H1 (cell line): ENCODE data around the gene DNAJB6. TPM values are rescaled to one million over a fixed set of nuclear protein-coding genes. Genes with fewer than 3 reads are reported as not detected.
A peak's percentile ranks its signal among the peaks of the same experiment; 100 is the strongest.

ENCODE experiments used
- CTCF ChIA-PET: fragments of 300-600 bp; sonication (Branson Sonifier 250); formaldehyde crosslinking; loops from one replicate; lab custom pipeline; 2021; ENCODE audit not compliant: partially characterized antibody; lab: Charles Lee
- POLR2A ChIA-PET: fragments of 300-600 bp; sonication (Branson Sonifier 250); formaldehyde crosslinking; loops from one replicate; lab custom pipeline; 2021; ENCODE audit warnings: inconsistent platforms; ENCODE audit not compliant: partially characterized antibody; lab: Charles Lee
- DNase-seq, 2 experiments: peaks; one replicate each; pipeline versions ENCODE4 v3.0.0 to v3.0.0-alpha.2; 2010 to 2022; ENCODE audit warnings: low spot score in 2 of 2, low read depth in 1 of 2, mixed read lengths in 1 of 2
- FAIRE-seq: peaks from 2 replicates; lab custom pipeline; 2011; peaks lifted over from hg19 to GRCh38; lab: Jason Lieb, UNC
- H2AFZ ChIP-seq: 2 replicates; pipeline ENCODE4 v1.8.1; 2012; ENCODE audit warnings: low read length, inconsistent platforms
- H2AK5ac ChIP-seq: 2 replicates; pipeline ENCODE4 v1.6.1; 2013; ENCODE audit warnings: low read depth, low read length
- H2BK120ac ChIP-seq: replicated peaks from 2 replicates; pipeline ENCODE3; 2013; ENCODE audit warnings: low read depth, low read length, inconsistent platforms
- H2BK12ac ChIP-seq: 2 replicates; pipeline ENCODE4 v1.6.1; 2013; ENCODE audit warnings: low read depth, low read length
- H2BK15ac ChIP-seq: 2 replicates; pipeline ENCODE4 v1.6.1; 2013; ENCODE audit warnings: low read length
- H2BK20ac ChIP-seq: 2 replicates; pipeline ENCODE4 v1.6.1; 2013; ENCODE audit warnings: low read length
- H2BK5ac ChIP-seq: 2 replicates; pipeline ENCODE4 v1.6.1; 2013; ENCODE audit warnings: low read depth, low read length
- H3K14ac ChIP-seq: 2 replicates; pipeline ENCODE4 v1.6.1; 2013; ENCODE audit warnings: inconsistent platforms; ENCODE audit not compliant: insufficient read length
- H3K18ac ChIP-seq: 2 replicates; pipeline ENCODE4 v1.6.1; 2013; ENCODE audit warnings: low read length; ENCODE audit errors: extremely low read depth
- H3K23ac ChIP-seq: 2 replicates; pipeline ENCODE4 v1.6.1; 2013; ENCODE audit warnings: inconsistent platforms; ENCODE audit not compliant: insufficient read length
- H3K23me2 ChIP-seq: 2 replicates; pipeline ENCODE4 v1.6.1; 2013; ENCODE audit warnings: low read depth, low read length
- H3K27ac ChIP-seq: 2 replicates; pipeline ENCODE4 v1.6.1; 2011; ENCODE audit warnings: low read depth, low read length, inconsistent platforms
- H3K27me3 ChIP-seq, 4 experiments: replicated peaks in 1 of 4; 1 replicate in 1 of 4; 2 replicates in 3 of 4; pipeline versions ENCODE4 v1.6.1 to v1.8.1; 2011 to 2013; ENCODE audit warnings: low read length in 3 of 4, mild to moderate bottlenecking in 3 of 4, inconsistent platforms in 2 of 4, mixed read lengths in 2 of 4, moderate library complexity in 1 of 4; ENCODE audit not compliant: control insufficient read depth in 3 of 4, insufficient read depth in 3 of 4; ENCODE audit errors: extremely low read depth in 1 of 4
- H3K36me3 ChIP-seq, 4 experiments: 2 replicates each; pipeline versions ENCODE4 v1.6.1 to v1.8.1; 2011 to 2013; ENCODE audit warnings: mild to moderate bottlenecking in 4 of 4, low read length in 3 of 4, moderate library complexity in 2 of 4, control low read depth in 1 of 4, inconsistent platforms in 1 of 4; ENCODE audit not compliant: insufficient read depth in 4 of 4, control insufficient read depth in 2 of 4
- H3K4ac ChIP-seq: replicated peaks from 2 replicates; pipeline ENCODE3; 2013; ENCODE audit warnings: low read length, low read depth, mixed read lengths, inconsistent platforms; ENCODE audit not compliant: insufficient read length
- H3K4me1 ChIP-seq, 4 experiments: replicated peaks in 1 of 4; 1 replicate in 1 of 4; 2 replicates in 3 of 4; pipeline versions ENCODE4 v1.6.1 to v1.8.1; 2011 to 2013; ENCODE audit warnings: low read length in 3 of 4, inconsistent platforms in 2 of 4, mixed read lengths in 1 of 4; ENCODE audit not compliant: insufficient read depth in 4 of 4, control insufficient read depth in 3 of 4
- H3K4me2 ChIP-seq, 2 experiments: 2 replicates each; pipeline versions ENCODE4 v1.6.1 to v1.8.1; 2011 to 2013; ENCODE audit warnings: low read depth in 2 of 2, low read length in 2 of 2, control low read depth in 1 of 2, inconsistent platforms in 1 of 2, mild to moderate bottlenecking in 1 of 2; ENCODE audit not compliant: insufficient read depth in 1 of 2
- H3K4me3 ChIP-seq, 4 experiments: fragments of 200-600, 300-600 bp in 1 of 4; sonication (generic), shearing (Covaris generic), sonication (Bioruptor Twin) in 1 of 4; 2 replicates each; pipeline versions ENCODE4 v1.5.1 to v1.8.1; 2011 to 2016; ENCODE audit warnings: low read length in 4 of 4, low read depth in 3 of 4, control low read depth in 2 of 4, inconsistent platforms in 2 of 4, mild to moderate bottlenecking in 2 of 4, mixed read lengths in 1 of 4, moderate library complexity in 1 of 4; ENCODE audit not compliant: insufficient read depth in 2 of 4; ENCODE audit errors: extremely low read depth in 1 of 4
- H3K56ac ChIP-seq: replicated peaks from 2 replicates; pipeline ENCODE3; 2013; ENCODE audit warnings: low read depth, mild to moderate bottlenecking, mixed read lengths, low read length, inconsistent platforms; ENCODE audit not compliant: insufficient read length
- H3K79me1 ChIP-seq: 2 replicates; pipeline ENCODE4 v1.6.1; 2013; ENCODE audit warnings: low read depth, low read length, control low read depth
- H3K79me2 ChIP-seq, 2 experiments: 2 replicates each; pipeline versions ENCODE4 v1.6.1 to v1.8.1; 2012 to 2013; ENCODE audit warnings: low read length in 2 of 2, mild to moderate bottlenecking in 2 of 2, inconsistent platforms in 1 of 2; ENCODE audit not compliant: insufficient read depth in 2 of 2, control insufficient read depth in 1 of 2
- H3K9ac ChIP-seq, 4 experiments: replicated peaks in 1 of 4; 1 replicate in 1 of 4; 2 replicates in 3 of 4; pipeline versions ENCODE4 v1.6.1 to v1.8.1; 2011 to 2013; ENCODE audit warnings: low read depth in 3 of 4, low read length in 3 of 4, control low read depth in 2 of 4, mild to moderate bottlenecking in 2 of 4, moderate library complexity in 2 of 4, inconsistent platforms in 1 of 4; ENCODE audit errors: extremely low read depth in 1 of 4
- H3K9me3 ChIP-seq, 2 experiments: 2 replicates each; pipeline versions ENCODE4 v1.6.1 to v1.8.1; 2012 to 2013; ENCODE audit warnings: mild to moderate bottlenecking in 2 of 2, moderate library complexity in 2 of 2, control low read depth in 1 of 2, inconsistent platforms in 1 of 2, low read depth in 1 of 2, low read length in 1 of 2, mixed read lengths in 1 of 2; ENCODE audit not compliant: insufficient read depth in 2 of 2
- H4K20me1 ChIP-seq, 2 experiments: replicated peaks in 1 of 2; 2 replicates each; pipeline versions ENCODE3 to v1.8.1; 2011 to 2013; ENCODE audit warnings: inconsistent platforms in 2 of 2, low read length in 2 of 2, mild to moderate bottlenecking in 1 of 2; ENCODE audit not compliant: insufficient read depth in 2 of 2, control insufficient read depth in 1 of 2
- H4K5ac ChIP-seq: 2 replicates; pipeline ENCODE4 v1.6.1; 2013; ENCODE audit warnings: low read length, low read depth, mixed read lengths, inconsistent platforms; ENCODE audit not compliant: insufficient read length
- H4K8ac ChIP-seq: 2 replicates; pipeline ENCODE4 v1.8.0; 2013; ENCODE audit warnings: mild to moderate bottlenecking, moderate library complexity, low read length, inconsistent platforms; ENCODE audit not compliant: insufficient read depth; ENCODE audit errors: extremely low read depth
- H4K91ac ChIP-seq: replicated peaks from 2 replicates; pipeline ENCODE3; 2013; ENCODE audit warnings: low read length, mixed read lengths, inconsistent platforms; ENCODE audit not compliant: insufficient read length
- CBX8 ChIP-seq: fragments of 300-800, 300-1000 bp; sonication (generic); IDR thresholded peaks from 2 replicates; pipeline ENCODE4 v1.7.1; 2016; ENCODE audit warnings: low read depth, low read length, borderline replicate concordance
- EZH2 ChIP-seq: fragments of 200-600 bp; sonication (generic); IDR thresholded peaks from 2 replicates; pipeline ENCODE4 v1.7.1; 2012; ENCODE audit warnings: low read depth, mild to moderate bottlenecking, moderate library complexity, low read length, inconsistent platforms; ENCODE audit not compliant: severe bottlenecking
- WGBS, 2 experiments: shearing (Covaris generic) in 1 of 2; methylation state at CpG; one replicate each; pipeline versions ENCODE4 v1.1.6 to v1.1.7; 2013 to 2015; ENCODE audit warnings: low lambda C conversion rate in 2 of 2, mixed read lengths in 2 of 2, inconsistent platforms in 1 of 2, low coverage in 1 of 2, missing lambda C conversion rate in 1 of 2; ENCODE audit not compliant: insufficient replicate concordance in 2 of 2, insufficient coverage in 1 of 2, insufficient read length in 1 of 2; ENCODE audit errors: extremely low coverage in 1 of 2, missing lambda C conversion rate in 1 of 2; 5-methylcytosine and 5-hydroxymethylcytosine counted together
- polyA plus RNA-seq, 7 experiments: library from polyadenylated mRNA; depleted of rRNA in 3 of 7; stranded (reverse) in 5 of 7; unstranded in 2 of 7; fragments of >200 nt in 5 of 7; fragments of 200-250 nt in 2 of 7; gene quantifications; 1 replicate in 5 of 7; 2 replicates in 1 of 7; 4 replicates in 1 of 7; pipeline versions ENCODE4 v1.2.1 to v1.2.3, GENCODE V29; 2011 to 2013; ENCODE audit warnings: missing spikeins in 2 of 7, mixed read lengths in 2 of 7
- total RNA-seq: library from RNA; stranded (reverse); fragmentation: NEBNext Ultra II Directional; extraction: Animal tissue kit (Norgen Biotek cat#: 25700); gene quantifications from 2 replicates; pipeline ENCODE4 v1.2.1, GENCODE V29; 2021

Gene DNAJB6
- total and polyA plus RNA-seq, 2 of the 8 experiments (the other 6 are each of a cell fraction or from before 2014, with no cell fraction given), result 166 to 295 TPM

GRCh38 chr7:157457355-157458253 is 120.8 kb downstream of the DNAJB6 start:
- no peak overlapping the region for H3K56ac ChIP-seq
- no peak overlapping the region for H3K4me3 ChIP-seq
- H3K79me2 ChIP-seq, result no peaks in the 10 kb centered on the region
- H3K79me1 ChIP-seq, result no peaks in the 10 kb centered on the region
- H2BK120ac ChIP-seq, result no peak overlapping the region
- H3K4ac ChIP-seq, result no peak overlapping the region
- H2BK20ac ChIP-seq, result no peak overlapping the region
- H3K4me1 ChIP-seq, result peaks cover 0 to 3% (median 0%) of the 10 kb centered on the region in 4 experiments; a peak in 1 of 7 replicates
- no peak overlapping the region for H3K23ac ChIP-seq
- TF ChIP-seq CBX8 (no peak), EZH2 (peak; percentile 35)
- H3K18ac ChIP-seq, result no peak overlapping the region
- H2AFZ ChIP-seq, result no peak overlapping the region
- POLR2A ChIA-PET, result no interaction called here
- no peaks in the 10 kb centered on the region for H4K20me1 ChIP-seq
- no peak overlapping the region for H2AK5ac ChIP-seq
- peaks cover 9 to 14% of the 10 kb centered on the region in 2 experiments for H3K9me3 ChIP-seq
- H4K5ac ChIP-seq, result no peak overlapping the region
- WGBS, 2 experiments, result 80% methylated on average over 23 of the region's 27 CpGs; no CpG with 5 or more reads in 1 of the 2 experiments
- no peak for FAIRE-seq
- no peak overlapping the region for H3K27ac ChIP-seq
- H3K23me2 ChIP-seq, result no peaks in the 10 kb centered on the region
- no peaks in the 10 kb centered on the region; a peak in 3 of 7 replicates for H3K27me3 ChIP-seq
- peak overlapping the region; percentile 2; the same call in 1 of the 2 replicates for H2BK15ac ChIP-seq
- H2BK12ac ChIP-seq, result no peak overlapping the region
- CTCF ChIA-PET, result interaction anchor here (1.7 to 3.3 kb wide), 3 partner anchors 11 to 26 kb away, joined by 4 to 12 read pairs (median 10); no protein-coding TSS in a partner anchor
- H3K36me3 ChIP-seq, result no peaks in the 10 kb centered on the region
- no peak overlapping the region for H2BK5ac ChIP-seq
- no peak overlapping the region for H3K4me2 ChIP-seq
- peak in 1 of 2 experiments; percentile 42 for DNase-seq
- no peak overlapping the region for H3K9ac ChIP-seq
- no peak overlapping the region for H3K14ac ChIP-seq
- no peak overlapping the region for H4K8ac ChIP-seq
- H4K91ac ChIP-seq, result no peak overlapping the region
